Measurements from ENCODE around the gene HAUS5.

The HAUS5 gene

GRCh38 chr19:35571406-35571965 is 41.0 kb upstream of the HAUS5 start:
- TF ChIP-seq CTCF (conservative IDR thresholded peaks at IDR 0.05; ENCODE audit: low read length) = no peak
- DNase-seq (ENCODE audit: low read depth) = no peak
- no peak overlapping the region for H3K4me3 ChIP-seq (ENCODE audit: low read length)

- DNase-seq (ENCODE audit: low read depth) = no peak
- no peak overlapping the region for H3K4me3 ChIP-seq (ENCODE audit: low read length)
- no peak for TF ChIP-seq CTCF (conservative IDR thresholded peaks at IDR 0.05; ENCODE audit: low read length)
Observed at GRCh38 chr19:35577918-35578317, 34.6 kb upstream of the HAUS5 start.

GRCh38 chr19:35578707-35579106 is 33.8 kb upstream of the HAUS5 start:
- TF ChIP-seq CTCF (conservative IDR thresholded peaks at IDR 0.05; ENCODE audit: low read length) = no peak

GRCh38 chr19:35582760-35583159 is 29.8 kb upstream of the HAUS5 start:
- H3K4me3 ChIP-seq (ENCODE audit: low read length) = no peak overlapping the region
- DNase-seq (ENCODE audit: low read depth) = no peak
- no peak for TF ChIP-seq CTCF (conservative IDR thresholded peaks at IDR 0.05; ENCODE audit: low read length)

More at GRCh38 chr19:35578707-35579106, 33.8 kb upstream of the HAUS5 start:
- DNase-seq (ENCODE audit: low read depth) = no peak
- H3K4me3 ChIP-seq (ENCODE audit: low read length) = no peak overlapping the region

- H3K4me3 ChIP-seq (ENCODE audit: low read length) = no peak within 1 kb of the TSS
- no peak for DNase-seq (ENCODE audit: low read depth)
- TF ChIP-seq CTCF (conservative IDR thresholded peaks at IDR 0.05; ENCODE audit: low read length) = no peak
Observed at GRCh38 chr19:35585848-35586247, 26.7 kb upstream of the HAUS5 start, which contains the start of gene PMIS2. Gene PMIS2, plus strand, starts transcription at chr19:35586173. Its CDS starts 87 bp downstream, at chr19:35586260.

- TF ChIP-seq CTCF (conservative IDR thresholded peaks at IDR 0.05; ENCODE audit: low read length) = no peak
- peak; percentile 32 for DNase-seq (ENCODE audit: low read depth)
- H3K4me3 ChIP-seq (ENCODE audit: low read length) = no peak overlapping the region
Observed at GRCh38 chr19:35587321-35587720, 25.2 kb upstream of the HAUS5 start.

- H3K4me3 ChIP-seq (ENCODE audit: low read length) = no peak overlapping the region
- DNase-seq (ENCODE audit: low read depth) = no peak
- TF ChIP-seq CTCF (conservative IDR thresholded peaks at IDR 0.05; ENCODE audit: low read length) = no peak
Observed at GRCh38 chr19:35590875-35591274, 21.7 kb upstream of the HAUS5 start.

Data from AG10803 (cell line).